GM23338 (cell line): ENCODE data around the gene UGT1A4. TPM values are rescaled to one million over a fixed set of nuclear protein-coding genes. Genes with fewer than 3 reads are reported as not detected.

Source experiments
- ATAC-seq: fragments of 200-7000 bp; cut with Tn5 transposase; 3 replicates; pipeline ENCODE4 v1.9.1; 2020
- DNase-seq: peaks from one replicate; pipeline ENCODE4 v3.0.0-alpha.2; 2015; ENCODE audit warnings: low spot score
- H2AFZ ChIP-seq: fragments of 200-600 bp; sonication (generic); 2 replicates; pipeline ENCODE4 v1.8.0; 2016; ENCODE audit warnings: antibody characterized with exemption, mild to moderate bottlenecking, moderate library complexity
- H3F3A ChIP-seq: fragments of 200-600 bp; sonication (generic); replicated peaks from 2 replicates; pipeline ENCODE4 v1.8.0; 2017; ENCODE audit warnings: antibody characterized with exemption, mixed run types, low read depth
- H3K27ac ChIP-seq: fragments of 200-600 bp; sonication (generic); 2 replicates; pipeline ENCODE4 v1.6.1; 2016; ENCODE audit warnings: low read depth
- H3K27me3 ChIP-seq: fragments of 200-600 bp; sonication (generic); 2 replicates; pipeline ENCODE4 v1.8.0; 2016; ENCODE audit warnings: mild to moderate bottlenecking, mixed run types, moderate library complexity; ENCODE audit not compliant: insufficient read depth
- H3K36me3 ChIP-seq: fragments of 200-600 bp; sonication (generic); 2 replicates; pipeline ENCODE4 v1.8.0; 2016; ENCODE audit warnings: mild to moderate bottlenecking; ENCODE audit not compliant: insufficient read depth
- H3K4me1 ChIP-seq: fragments of 200-600 bp; sonication (generic); 2 replicates; pipeline ENCODE4 v1.8.0; 2016; ENCODE audit warnings: mild to moderate bottlenecking, moderate library complexity; ENCODE audit not compliant: insufficient read depth
- H3K4me2 ChIP-seq: fragments of 200-600 bp; sonication (generic); 2 replicates; pipeline ENCODE4 v1.7.1; 2017; ENCODE audit warnings: mixed run types
- H3K4me3 ChIP-seq: fragments of 200-600 bp; sonication (generic); 2 replicates; pipeline ENCODE4 v1.6.1; 2016; ENCODE audit warnings: mixed run types
- H3K79me2 ChIP-seq: fragments of 200-600 bp; sonication (generic); replicated peaks from 2 replicates; pipeline ENCODE4 v1.8.0; 2017; ENCODE audit warnings: mild to moderate bottlenecking; ENCODE audit not compliant: insufficient read depth
- H3K9me2 ChIP-seq: fragments of 200-600 bp; sonication (generic); 2 replicates; pipeline ENCODE4 v1.8.0; 2017; ENCODE audit not compliant: insufficient read depth
- H4K20me1 ChIP-seq: fragments of 200-600 bp; sonication (generic); replicated peaks from 2 replicates; pipeline ENCODE4 v1.8.0; 2017; ENCODE audit warnings: mild to moderate bottlenecking; ENCODE audit not compliant: insufficient read depth
- H3K27ac Mint-ChIP-seq: 2 replicates; pipeline ENCODE4 v1.8.0; 2020; ENCODE audit warnings: inconsistent platforms, mild to moderate bottlenecking, moderate library complexity, mixed read lengths
- H3K27me3 Mint-ChIP-seq: 3 replicates; pipeline ENCODE4 v1.8.0; 2022; ENCODE audit warnings: low read depth, mild to moderate bottlenecking, moderate library complexity, mixed read lengths, inconsistent platforms; ENCODE audit not compliant: insufficient read depth, poor library complexity
- H3K36me3 Mint-ChIP-seq: 3 replicates; pipeline ENCODE4 v1.8.0; 2021; ENCODE audit warnings: low read depth, mild to moderate bottlenecking, inconsistent platforms, moderate library complexity, mixed read lengths
- H3K4me1 Mint-ChIP-seq: 3 replicates; pipeline ENCODE4 v1.8.0; 2020; ENCODE audit warnings: mild to moderate bottlenecking, inconsistent platforms, mixed read lengths
- H3K4me3 Mint-ChIP-seq: 3 replicates; pipeline ENCODE4 v1.8.0; 2021; ENCODE audit warnings: moderate library complexity, mild to moderate bottlenecking, inconsistent platforms, mixed read lengths
- H3K9me3 Mint-ChIP-seq: 3 replicates; pipeline ENCODE4 v1.8.0; 2020; ENCODE audit warnings: moderate library complexity, mild to moderate bottlenecking, inconsistent platforms, mixed read lengths
- EZH2 ChIP-seq: fragments of 200-600 bp; sonication (generic); IDR thresholded peaks from one replicate; pipeline ENCODE4 v1.8.0; 2017; ENCODE audit warnings: antibody characterized with exemption, mild to moderate bottlenecking, low read depth; ENCODE audit not compliant: unreplicated experiment
- EZH2phosphoT487 ChIP-seq: fragments of 200-600 bp; sonication (generic); IDR thresholded peaks from one replicate; pipeline ENCODE4 v1.8.1; 2018; ENCODE audit warnings: antibody characterized with exemption; ENCODE audit not compliant: unreplicated experiment
- JUNB ChIP-seq: IDR thresholded peaks from one replicate; pipeline ENCODE4 v1.6.1; 2016; ENCODE audit warnings: antibody characterized with exemption; ENCODE audit not compliant: unreplicated experiment
- NANOG ChIP-seq: IDR thresholded peaks from 2 replicates; pipeline ENCODE4 v1.6.1; 2016; ENCODE audit warnings: antibody characterized with exemption, borderline replicate concordance
- POLR2AphosphoS5 ChIP-seq: IDR thresholded peaks from 2 replicates; pipeline ENCODE4 v1.6.1; 2016; ENCODE audit warnings: antibody characterized with exemption, low read depth
- STAT1 ChIP-seq: IDR thresholded peaks from one replicate; pipeline ENCODE4 v1.6.1; 2016; ENCODE audit warnings: antibody characterized with exemption; ENCODE audit not compliant: unreplicated experiment
- ZNF114 ChIP-seq: fragments of 250-450 bp; sonication (Bioruptor Pico); IDR thresholded peaks from 2 replicates; pipeline ENCODE4 v1.5.0; 2020; ENCODE audit warnings: mild to moderate bottlenecking, moderate library complexity
- ZNF331 ChIP-seq: fragments of 250-450 bp; sonication (Bioruptor Pico); IDR thresholded peaks from 2 replicates; pipeline ENCODE4 v1.5.0; 2020; ENCODE audit warnings: low read depth, mild to moderate bottlenecking, moderate library complexity
- polyA plus RNA-seq: library from polyadenylated mRNA; unstranded; fragments of >200 nt; fragmentation: Nextera tagmentation; extraction: Ambion mirVana; gene quantifications from 2 replicates; pipeline ENCODE4 v1.2.1, GENCODE V29; 2016
- total RNA-seq: library from RNA; depleted of rRNA; stranded (reverse); fragments of >200 nt; shearing (Covaris generic); gene quantifications from 2 replicates; pipeline ENCODE4 v1.2.3, GENCODE V29; 2014
- TF ChIP-seq, protein P1 (sequence below): fragments of 250-450 bp; sonication (Bioruptor Pico); IDR thresholded peaks from 2 replicates; pipeline ENCODE4 v1.5.0; 2020; ENCODE audit warnings: mild to moderate bottlenecking, moderate library complexity
- TF ChIP-seq, protein P2 (sequence below): IDR thresholded peaks from one replicate; pipeline ENCODE4 v1.6.1; 2018; ENCODE audit warnings: antibody characterized with exemption; ENCODE audit not compliant: unreplicated experiment
- TF ChIP-seq, protein P3 (sequence below): IDR thresholded peaks from 2 replicates; pipeline ENCODE4 v1.6.1; 2016; ENCODE audit warnings: antibody characterized with exemption
- TF ChIP-seq, protein P4 (sequence below), 2 experiments: fragments of 200-600 bp in 1 of 2; sonication (generic) in 1 of 2; conservative IDR thresholded peaks; 2 replicates each; pipeline versions ENCODE4 v1.5.1 to v1.6.1; 2016 to 2017; ENCODE audit warnings: antibody characterized with exemption in 2 of 2, low read depth in 2 of 2, mild to moderate bottlenecking in 2 of 2, moderate library complexity in 1 of 2

UGT1A4 gene
- total and polyA plus RNA-seq, 2 experiments from 2014 or later = not detected

DNA sequence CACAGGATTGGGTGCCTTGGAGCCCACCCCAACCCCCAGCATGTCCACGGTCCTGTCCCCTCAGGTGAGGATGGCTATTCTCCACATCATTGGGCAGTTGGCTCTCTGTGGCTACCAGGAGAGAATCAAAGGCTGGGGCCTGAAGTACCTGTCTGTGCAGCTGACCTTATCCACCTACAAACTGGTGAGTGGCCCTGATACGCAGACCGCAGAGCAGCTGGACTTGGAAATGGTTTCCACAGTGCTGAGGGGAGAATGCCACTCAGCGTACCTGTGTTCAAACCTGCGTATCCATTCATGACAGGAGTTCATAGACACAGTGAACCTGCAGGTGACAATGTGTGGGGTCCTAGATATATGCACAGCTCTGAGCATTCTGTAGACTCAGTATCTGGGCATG, 81.2 kb downstream of the UGT1A4 start:
- Mint-ChIP-seq H3K36me3 (no peaks in the 10 kb centered on the region; the same call in 2 of the 3 replicates), H3K4me3 (no peak overlapping the region), H3K9me3 (peaks cover 21% of the 10 kb centered on the region), H3K27me3 (peaks cover 3% of the 10 kb centered on the region), H3K4me1 (no peaks in the 10 kb centered on the region), H3K27ac (no peak overlapping the region)
- H3K79me2 ChIP-seq = no peaks in the 10 kb centered on the region
- H4K20me1 ChIP-seq = no peaks in the 10 kb centered on the region
- H3K36me3 ChIP-seq = no peaks in the 10 kb centered on the region
- H2AFZ ChIP-seq = no peak overlapping the region
- H3F3A ChIP-seq = no peaks in the 10 kb centered on the region
- H3K9me2 ChIP-seq = no peaks in the 10 kb centered on the region
- no peak overlapping the region for H3K27ac ChIP-seq
- ATAC-seq (no peak), DNase-seq (no peak)
- no peaks in the 10 kb centered on the region for H3K4me1 ChIP-seq
- no peak overlapping the region for H3K4me2 ChIP-seq
- H3K4me3 ChIP-seq = no peak overlapping the region
- TF ChIP-seq JUNB (no peak), NANOG (no peak), POLR2AphosphoS5 (no peak), STAT1 (no peak), EZH2 (no peak), ZNF331 (CRISPR knock-in tag) (no peak), ZNF114 (CRISPR knock-in tag) (no peak), EZH2phosphoT487 (no peak)
- TF ChIP-seq, protein P1, sequence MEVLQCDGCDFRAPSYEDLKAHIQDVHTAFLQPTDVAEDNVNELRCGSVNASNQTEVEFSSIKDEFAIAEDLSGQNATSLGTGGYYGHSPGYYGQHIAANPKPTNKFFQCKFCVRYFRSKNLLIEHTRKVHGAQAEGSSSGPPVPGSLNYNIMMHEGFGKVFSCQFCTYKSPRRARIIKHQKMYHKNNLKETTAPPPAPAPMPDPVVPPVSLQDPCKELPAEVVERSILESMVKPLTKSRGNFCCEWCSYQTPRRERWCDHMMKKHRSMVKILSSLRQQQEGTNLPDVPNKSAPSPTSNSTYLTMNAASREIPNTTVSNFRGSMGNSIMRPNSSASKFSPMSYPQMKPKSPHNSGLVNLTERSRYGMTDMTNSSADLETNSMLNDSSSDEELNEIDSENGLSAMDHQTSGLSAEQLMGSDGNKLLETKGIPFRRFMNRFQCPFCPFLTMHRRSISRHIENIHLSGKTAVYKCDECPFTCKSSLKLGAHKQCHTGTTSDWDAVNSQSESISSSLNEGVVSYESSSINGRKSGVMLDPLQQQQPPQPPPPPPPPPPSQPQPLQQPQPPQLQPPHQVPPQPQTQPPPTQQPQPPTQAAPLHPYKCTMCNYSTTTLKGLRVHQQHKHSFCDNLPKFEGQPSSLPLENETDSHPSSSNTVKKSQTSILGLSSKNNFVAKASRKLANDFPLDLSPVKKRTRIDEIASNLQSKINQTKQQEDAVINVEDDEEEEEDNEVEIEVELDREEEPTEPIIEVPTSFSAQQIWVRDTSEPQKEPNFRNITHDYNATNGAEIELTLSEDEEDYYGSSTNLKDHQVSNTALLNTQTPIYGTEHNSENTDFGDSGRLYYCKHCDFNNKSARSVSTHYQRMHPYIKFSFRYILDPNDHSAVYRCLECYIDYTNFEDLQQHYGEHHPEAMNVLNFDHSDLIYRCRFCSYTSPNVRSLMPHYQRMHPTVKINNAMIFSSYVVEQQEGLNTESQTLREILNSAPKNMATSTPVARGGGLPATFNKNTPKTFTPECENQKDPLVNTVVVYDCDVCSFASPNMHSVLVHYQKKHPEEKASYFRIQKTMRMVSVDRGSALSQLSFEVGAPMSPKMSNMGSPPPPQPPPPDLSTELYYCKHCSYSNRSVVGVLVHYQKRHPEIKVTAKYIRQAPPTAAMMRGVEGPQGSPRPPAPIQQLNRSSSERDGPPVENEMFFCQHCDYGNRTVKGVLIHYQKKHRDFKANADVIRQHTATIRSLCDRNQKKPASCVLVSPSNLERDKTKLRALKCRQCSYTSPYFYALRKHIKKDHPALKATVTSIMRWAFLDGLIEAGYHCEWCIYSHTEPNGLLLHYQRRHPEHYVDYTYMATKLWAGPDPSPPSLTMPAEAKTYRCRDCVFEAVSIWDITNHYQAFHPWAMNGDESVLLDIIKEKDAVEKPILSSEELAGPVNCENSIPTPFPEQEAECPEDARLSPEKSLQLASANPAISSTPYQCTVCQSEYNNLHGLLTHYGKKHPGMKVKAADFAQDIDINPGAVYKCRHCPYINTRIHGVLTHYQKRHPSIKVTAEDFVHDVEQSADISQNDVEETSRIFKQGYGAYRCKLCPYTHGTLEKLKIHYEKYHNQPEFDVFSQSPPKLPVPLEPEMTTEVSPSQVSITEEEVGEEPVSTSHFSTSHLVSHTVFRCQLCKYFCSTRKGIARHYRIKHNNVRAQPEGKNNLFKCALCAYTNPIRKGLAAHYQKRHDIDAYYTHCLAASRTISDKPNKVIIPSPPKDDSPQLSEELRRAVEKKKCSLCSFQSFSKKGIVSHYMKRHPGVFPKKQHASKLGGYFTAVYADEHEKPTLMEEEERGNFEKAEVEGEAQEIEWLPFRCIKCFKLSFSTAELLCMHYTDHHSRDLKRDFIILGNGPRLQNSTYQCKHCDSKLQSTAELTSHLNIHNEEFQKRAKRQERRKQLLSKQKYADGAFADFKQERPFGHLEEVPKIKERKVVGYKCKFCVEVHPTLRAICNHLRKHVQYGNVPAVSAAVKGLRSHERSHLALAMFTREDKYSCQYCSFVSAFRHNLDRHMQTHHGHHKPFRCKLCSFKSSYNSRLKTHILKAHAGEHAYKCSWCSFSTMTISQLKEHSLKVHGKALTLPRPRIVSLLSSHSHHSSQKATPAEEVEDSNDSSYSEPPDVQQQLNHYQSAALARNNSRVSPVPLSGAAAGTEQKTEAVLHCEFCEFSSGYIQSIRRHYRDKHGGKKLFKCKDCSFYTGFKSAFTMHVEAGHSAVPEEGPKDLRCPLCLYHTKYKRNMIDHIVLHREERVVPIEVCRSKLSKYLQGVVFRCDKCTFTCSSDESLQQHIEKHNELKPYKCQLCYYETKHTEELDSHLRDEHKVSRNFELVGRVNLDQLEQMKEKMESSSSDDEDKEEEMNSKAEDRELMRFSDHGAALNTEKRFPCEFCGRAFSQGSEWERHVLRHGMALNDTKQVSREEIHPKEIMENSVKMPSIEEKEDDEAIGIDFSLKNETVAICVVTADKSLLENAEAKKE (CRISPR knock-in tag) = no peak
- TF ChIP-seq, protein P2, sequence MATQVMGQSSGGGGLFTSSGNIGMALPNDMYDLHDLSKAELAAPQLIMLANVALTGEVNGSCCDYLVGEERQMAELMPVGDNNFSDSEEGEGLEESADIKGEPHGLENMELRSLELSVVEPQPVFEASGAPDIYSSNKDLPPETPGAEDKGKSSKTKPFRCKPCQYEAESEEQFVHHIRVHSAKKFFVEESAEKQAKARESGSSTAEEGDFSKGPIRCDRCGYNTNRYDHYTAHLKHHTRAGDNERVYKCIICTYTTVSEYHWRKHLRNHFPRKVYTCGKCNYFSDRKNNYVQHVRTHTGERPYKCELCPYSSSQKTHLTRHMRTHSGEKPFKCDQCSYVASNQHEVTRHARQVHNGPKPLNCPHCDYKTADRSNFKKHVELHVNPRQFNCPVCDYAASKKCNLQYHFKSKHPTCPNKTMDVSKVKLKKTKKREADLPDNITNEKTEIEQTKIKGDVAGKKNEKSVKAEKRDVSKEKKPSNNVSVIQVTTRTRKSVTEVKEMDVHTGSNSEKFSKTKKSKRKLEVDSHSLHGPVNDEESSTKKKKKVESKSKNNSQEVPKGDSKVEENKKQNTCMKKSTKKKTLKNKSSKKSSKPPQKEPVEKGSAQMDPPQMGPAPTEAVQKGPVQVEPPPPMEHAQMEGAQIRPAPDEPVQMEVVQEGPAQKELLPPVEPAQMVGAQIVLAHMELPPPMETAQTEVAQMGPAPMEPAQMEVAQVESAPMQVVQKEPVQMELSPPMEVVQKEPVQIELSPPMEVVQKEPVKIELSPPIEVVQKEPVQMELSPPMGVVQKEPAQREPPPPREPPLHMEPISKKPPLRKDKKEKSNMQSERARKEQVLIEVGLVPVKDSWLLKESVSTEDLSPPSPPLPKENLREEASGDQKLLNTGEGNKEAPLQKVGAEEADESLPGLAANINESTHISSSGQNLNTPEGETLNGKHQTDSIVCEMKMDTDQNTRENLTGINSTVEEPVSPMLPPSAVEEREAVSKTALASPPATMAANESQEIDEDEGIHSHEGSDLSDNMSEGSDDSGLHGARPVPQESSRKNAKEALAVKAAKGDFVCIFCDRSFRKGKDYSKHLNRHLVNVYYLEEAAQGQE = no peak
- TF ChIP-seq, protein P3, sequence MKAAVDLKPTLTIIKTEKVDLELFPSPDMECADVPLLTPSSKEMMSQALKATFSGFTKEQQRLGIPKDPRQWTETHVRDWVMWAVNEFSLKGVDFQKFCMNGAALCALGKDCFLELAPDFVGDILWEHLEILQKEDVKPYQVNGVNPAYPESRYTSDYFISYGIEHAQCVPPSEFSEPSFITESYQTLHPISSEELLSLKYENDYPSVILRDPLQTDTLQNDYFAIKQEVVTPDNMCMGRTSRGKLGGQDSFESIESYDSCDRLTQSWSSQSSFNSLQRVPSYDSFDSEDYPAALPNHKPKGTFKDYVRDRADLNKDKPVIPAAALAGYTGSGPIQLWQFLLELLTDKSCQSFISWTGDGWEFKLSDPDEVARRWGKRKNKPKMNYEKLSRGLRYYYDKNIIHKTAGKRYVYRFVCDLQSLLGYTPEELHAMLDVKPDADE = no peak
- TF ChIP-seq, protein P4, sequence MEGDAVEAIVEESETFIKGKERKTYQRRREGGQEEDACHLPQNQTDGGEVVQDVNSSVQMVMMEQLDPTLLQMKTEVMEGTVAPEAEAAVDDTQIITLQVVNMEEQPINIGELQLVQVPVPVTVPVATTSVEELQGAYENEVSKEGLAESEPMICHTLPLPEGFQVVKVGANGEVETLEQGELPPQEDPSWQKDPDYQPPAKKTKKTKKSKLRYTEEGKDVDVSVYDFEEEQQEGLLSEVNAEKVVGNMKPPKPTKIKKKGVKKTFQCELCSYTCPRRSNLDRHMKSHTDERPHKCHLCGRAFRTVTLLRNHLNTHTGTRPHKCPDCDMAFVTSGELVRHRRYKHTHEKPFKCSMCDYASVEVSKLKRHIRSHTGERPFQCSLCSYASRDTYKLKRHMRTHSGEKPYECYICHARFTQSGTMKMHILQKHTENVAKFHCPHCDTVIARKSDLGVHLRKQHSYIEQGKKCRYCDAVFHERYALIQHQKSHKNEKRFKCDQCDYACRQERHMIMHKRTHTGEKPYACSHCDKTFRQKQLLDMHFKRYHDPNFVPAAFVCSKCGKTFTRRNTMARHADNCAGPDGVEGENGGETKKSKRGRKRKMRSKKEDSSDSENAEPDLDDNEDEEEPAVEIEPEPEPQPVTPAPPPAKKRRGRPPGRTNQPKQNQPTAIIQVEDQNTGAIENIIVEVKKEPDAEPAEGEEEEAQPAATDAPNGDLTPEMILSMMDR (conservative IDR thresholded peaks at IDR 0.05; ENCODE audit: low read depth in 2 of 2) = no peak
- no peaks in the 10 kb centered on the region for H3K27me3 ChIP-seq
